ENCODE measurements around the gene NOC2L. TPM values are rescaled to one million over a fixed set of nuclear protein-coding genes. Genes with fewer than 3 reads are reported as not detected.

Gene NOC2L
- total and polyA plus RNA-seq, 9 of the 15 experiments (the other 6 are each of a cell fraction or from before 2014, with no cell fraction given) = 4.0 to 410 (median 200) TPM

DNA sequence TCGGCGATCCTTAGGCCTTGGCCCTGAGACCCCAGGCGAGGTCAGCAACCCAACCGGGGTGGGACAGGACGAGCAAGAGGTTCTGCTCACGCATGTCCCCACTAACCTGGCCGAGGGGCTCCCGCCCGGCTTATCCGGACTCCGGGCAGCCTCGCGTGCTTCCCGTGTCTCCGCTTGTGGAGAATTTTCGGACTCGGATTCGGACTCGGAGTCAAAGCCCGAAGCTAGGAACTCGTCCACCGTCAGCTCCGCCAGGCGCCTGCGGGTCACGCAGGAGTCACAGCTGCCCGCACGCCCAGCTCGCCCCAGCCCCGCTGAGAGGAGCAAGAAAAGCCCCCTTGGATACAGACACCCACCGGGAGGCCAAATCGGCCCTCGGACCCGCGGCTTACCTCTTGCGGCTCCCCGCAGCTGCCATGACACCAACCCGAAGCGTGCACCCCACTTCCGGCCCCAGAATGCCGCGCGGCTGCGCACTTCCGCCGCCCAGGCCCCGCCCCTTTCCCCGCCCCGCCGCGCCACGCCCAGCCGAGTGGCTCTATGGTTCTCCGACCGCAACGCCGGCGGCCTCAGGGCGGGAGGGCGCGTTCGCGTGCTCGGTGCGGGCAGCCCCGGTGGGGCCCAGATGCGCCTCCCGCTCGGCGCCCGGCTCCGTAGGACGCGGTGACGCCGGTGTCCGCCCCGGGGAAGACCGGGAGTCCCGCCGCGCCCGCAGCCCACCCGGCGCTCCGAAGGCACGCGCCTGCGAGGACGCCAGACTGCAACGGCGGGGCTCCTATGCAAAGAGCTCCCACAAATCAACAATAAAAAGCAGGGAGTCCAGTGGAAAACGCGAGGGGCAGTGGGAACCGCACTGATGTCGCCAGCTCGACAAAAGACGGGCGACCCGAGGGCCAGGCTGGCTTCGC, at the start of gene NOC2L (continued):
- TF ChIP-seq HBP1 (CRISPR knock-in tag; IDR thresholded peaks at IDR 0.05) = peak; percentile 76
- no peak for TF ChIP-seq ZBTB26 (CRISPR knock-in tag; IDR thresholded peaks at IDR 0.05)
- 0 out of 4 replicates have a peak, but pooled peaks of 1 of the 2 experiments have one; percentile 64 for TF ChIP-seq KDM4B (IDR thresholded peaks at IDR 0.05; ENCODE audit: borderline replicate concordance in 2 of 2, low read depth in 1 of 2)
- no peak for TF ChIP-seq ZNF3 (CRISPR knock-in tag; IDR thresholded peaks at IDR 0.05)
- TF ChIP-seq SREBF1 (IDR thresholded peaks at IDR 0.05; ENCODE audit: borderline replicate concordance, low read depth, low read length) = no peak
- peak; percentile 63; the same call in 1 of the 2 replicates for TF ChIP-seq CBX1 (IDR thresholded peaks at IDR 0.05; ENCODE audit: low read depth)
- peak; percentile 58; the same call in 1 of the 2 replicates for TF ChIP-seq ZSCAN29 (IDR thresholded peaks at IDR 0.05)
- TF ChIP-seq HLTF (IDR thresholded peaks at IDR 0.05) = no peak
- TF ChIP-seq RNF219 (CRISPR knock-in tag; IDR thresholded peaks at IDR 0.05) = no peak
- no peak for TF ChIP-seq EHMT2 (IDR thresholded peaks at IDR 0.05)
- no peak; the same call in 1 of the 2 replicates for TF ChIP-seq ZNF76 (CRISPR knock-in tag; IDR thresholded peaks at IDR 0.05; ENCODE audit: borderline replicate concordance)
- TF ChIP-seq TSC22D4 (tag; IDR thresholded peaks at IDR 0.05) = no peak
- no peak for TF ChIP-seq ZNF583 (CRISPR knock-in tag; IDR thresholded peaks at IDR 0.05)
- TF ChIP-seq, protein P1, sequence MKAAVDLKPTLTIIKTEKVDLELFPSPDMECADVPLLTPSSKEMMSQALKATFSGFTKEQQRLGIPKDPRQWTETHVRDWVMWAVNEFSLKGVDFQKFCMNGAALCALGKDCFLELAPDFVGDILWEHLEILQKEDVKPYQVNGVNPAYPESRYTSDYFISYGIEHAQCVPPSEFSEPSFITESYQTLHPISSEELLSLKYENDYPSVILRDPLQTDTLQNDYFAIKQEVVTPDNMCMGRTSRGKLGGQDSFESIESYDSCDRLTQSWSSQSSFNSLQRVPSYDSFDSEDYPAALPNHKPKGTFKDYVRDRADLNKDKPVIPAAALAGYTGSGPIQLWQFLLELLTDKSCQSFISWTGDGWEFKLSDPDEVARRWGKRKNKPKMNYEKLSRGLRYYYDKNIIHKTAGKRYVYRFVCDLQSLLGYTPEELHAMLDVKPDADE (conservative IDR thresholded peaks at IDR 0.05; ENCODE audit: control insufficient read depth, low read depth, low read length) = 0 out of 2 replicates have a peak, but pooled peaks have one; percentile 79
- no peak for TF ChIP-seq MYNN (IDR thresholded peaks at IDR 0.05)
- 0 out of 2 replicates have a peak, but pooled peaks have one; percentile 23 for TF ChIP-seq MYNN (CRISPR knock-in tag; IDR thresholded peaks at IDR 0.05)
- peak; percentile 88 for TF ChIP-seq SUPT5H (IDR thresholded peaks at IDR 0.05)
- no peak for TF ChIP-seq ARID3A (IDR thresholded peaks at IDR 0.05; ENCODE audit: borderline replicate concordance, low read depth, low read length)
- TF ChIP-seq CBFA2T3 (IDR thresholded peaks at IDR 0.05) = no peak
- TF ChIP-seq SIN3B (IDR thresholded peaks at IDR 0.05; ENCODE audit: low read depth) = peak; percentile 100
